ENCODE data around the gene CLPTM1. TPM values are rescaled to one million over a fixed set of nuclear protein-coding genes. Genes with fewer than 3 reads are reported as not detected.
"Not testable (repeated sequence)": the region's sequence is repeated elsewhere in the genome, so short reads cannot be mapped to it uniquely, and the experiment has no call there.

Gene CLPTM1
- total RNA-seq, 1 experiment from 2014 or later: 138 TPM

DNA sequence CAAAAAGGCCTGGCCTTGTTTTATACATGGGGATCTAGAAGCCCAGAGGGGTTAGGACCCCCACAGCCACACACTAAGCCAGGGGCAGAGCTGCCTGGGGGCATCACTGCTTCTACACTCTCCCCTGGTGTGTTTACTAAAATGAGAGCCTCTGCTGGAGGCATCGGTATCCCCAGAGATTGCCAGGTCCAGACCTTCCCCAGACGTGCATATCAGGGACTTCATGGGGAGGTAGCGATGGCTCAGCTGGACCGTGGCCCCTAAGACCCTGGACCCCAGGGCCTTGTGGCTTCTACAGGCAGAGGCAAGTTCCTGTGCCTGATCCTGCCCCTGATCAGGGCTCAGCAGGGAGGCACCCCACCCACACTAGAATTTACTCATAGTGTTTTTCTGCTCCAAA lies 13.5 kb downstream of the CLPTM1 start:
- Histone ChIP-seq H3K36me3 (ENCODE audit: insufficient read depth, low read length, poor library complexity, severe bottlenecking) (peaks cover 18% of the 10 kb centered on the region), H3K4me1 (ENCODE audit: insufficient read depth, low read length, poor library complexity, severe bottlenecking) (no peaks in the 10 kb centered on the region), H3K4me3 (ENCODE audit: low read depth, low read length, poor library complexity, severe bottlenecking) (no peak overlapping the region), H3K9me3 (ENCODE audit: low read depth, low read length, poor library complexity, severe bottlenecking) (no peaks in the 10 kb centered on the region), H3K27ac (ENCODE audit: low read depth, low read length, poor library complexity, severe bottlenecking) (no peak overlapping the region), H3K27me3 (replicated peaks; ENCODE audit: insufficient read depth, low read depth, low read length, poor library complexity) (no peaks in the 10 kb centered on the region)
- no TSS peak for BruUV-seq (replicated peaks)
- DNase-seq (ENCODE audit: low spot score): no peak
- ChIA-PET POLR2A (ENCODE audit: low non-redundant PET) (no interaction called here), CTCF (no interaction called here)
- intact Hi-C loops (cut with micrococcal nuclease; ENCODE audit: unreplicated experiment): no loop called here
- TF ChIP-seq, protein P1, sequence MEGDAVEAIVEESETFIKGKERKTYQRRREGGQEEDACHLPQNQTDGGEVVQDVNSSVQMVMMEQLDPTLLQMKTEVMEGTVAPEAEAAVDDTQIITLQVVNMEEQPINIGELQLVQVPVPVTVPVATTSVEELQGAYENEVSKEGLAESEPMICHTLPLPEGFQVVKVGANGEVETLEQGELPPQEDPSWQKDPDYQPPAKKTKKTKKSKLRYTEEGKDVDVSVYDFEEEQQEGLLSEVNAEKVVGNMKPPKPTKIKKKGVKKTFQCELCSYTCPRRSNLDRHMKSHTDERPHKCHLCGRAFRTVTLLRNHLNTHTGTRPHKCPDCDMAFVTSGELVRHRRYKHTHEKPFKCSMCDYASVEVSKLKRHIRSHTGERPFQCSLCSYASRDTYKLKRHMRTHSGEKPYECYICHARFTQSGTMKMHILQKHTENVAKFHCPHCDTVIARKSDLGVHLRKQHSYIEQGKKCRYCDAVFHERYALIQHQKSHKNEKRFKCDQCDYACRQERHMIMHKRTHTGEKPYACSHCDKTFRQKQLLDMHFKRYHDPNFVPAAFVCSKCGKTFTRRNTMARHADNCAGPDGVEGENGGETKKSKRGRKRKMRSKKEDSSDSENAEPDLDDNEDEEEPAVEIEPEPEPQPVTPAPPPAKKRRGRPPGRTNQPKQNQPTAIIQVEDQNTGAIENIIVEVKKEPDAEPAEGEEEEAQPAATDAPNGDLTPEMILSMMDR (conservative IDR thresholded peaks at IDR 0.05; ENCODE audit: low read depth, low read length): no peak
- no peak for TF ChIP-seq EZH2 (IDR thresholded peaks at IDR 0.05; ENCODE audit: borderline replicate concordance, low read depth, low read length, poor library complexity, severe bottlenecking)

DNA sequence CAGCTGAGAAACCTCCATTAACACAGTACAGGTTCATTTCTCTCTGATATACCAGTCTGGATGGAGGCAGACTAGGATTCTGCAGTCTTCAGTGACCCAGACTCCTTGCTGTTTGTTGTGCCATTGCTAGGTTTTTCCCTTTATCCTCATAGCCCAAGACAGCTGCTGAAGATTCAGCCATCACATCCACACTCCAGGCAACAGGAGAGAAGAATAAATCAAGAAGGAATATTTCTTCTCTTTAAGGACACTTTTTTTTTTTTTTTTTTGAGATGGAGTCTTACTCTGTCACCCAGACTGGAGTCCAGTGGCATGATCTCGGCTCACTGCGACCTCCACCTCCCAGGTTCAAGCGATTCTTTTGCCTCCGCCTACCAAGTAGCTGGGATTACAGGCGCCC lies 14.3 kb downstream of the CLPTM1 start:
- no peak for DNase-seq (ENCODE audit: low spot score)
- Histone ChIP-seq H3K4me1 (ENCODE audit: insufficient read depth, low read length, poor library complexity, severe bottlenecking) (no peaks in the 10 kb centered on the region), H3K36me3 (ENCODE audit: insufficient read depth, low read length, poor library complexity, severe bottlenecking) (peaks cover 24% of the 10 kb centered on the region), H3K9me3 (ENCODE audit: low read depth, low read length, poor library complexity, severe bottlenecking) (no peaks in the 10 kb centered on the region), H3K27me3 (replicated peaks; ENCODE audit: insufficient read depth, low read depth, low read length, poor library complexity) (no peaks in the 10 kb centered on the region), H3K27ac (ENCODE audit: low read depth, low read length, poor library complexity, severe bottlenecking) (no peak overlapping the region), H3K4me3 (ENCODE audit: low read depth, low read length, poor library complexity, severe bottlenecking) (no peak overlapping the region)
- TF ChIP-seq, protein P1 (conservative IDR thresholded peaks at IDR 0.05; ENCODE audit: low read depth, low read length): no peak
- no peak for TF ChIP-seq EZH2 (IDR thresholded peaks at IDR 0.05; ENCODE audit: borderline replicate concordance, low read depth, low read length, poor library complexity, severe bottlenecking)
- ChIA-PET POLR2A (ENCODE audit: low non-redundant PET) (no interaction called here), CTCF (no interaction called here)
- BruUV-seq (replicated peaks): no TSS peak
- intact Hi-C loops (cut with micrococcal nuclease; ENCODE audit: unreplicated experiment): no loop called here

DNA sequence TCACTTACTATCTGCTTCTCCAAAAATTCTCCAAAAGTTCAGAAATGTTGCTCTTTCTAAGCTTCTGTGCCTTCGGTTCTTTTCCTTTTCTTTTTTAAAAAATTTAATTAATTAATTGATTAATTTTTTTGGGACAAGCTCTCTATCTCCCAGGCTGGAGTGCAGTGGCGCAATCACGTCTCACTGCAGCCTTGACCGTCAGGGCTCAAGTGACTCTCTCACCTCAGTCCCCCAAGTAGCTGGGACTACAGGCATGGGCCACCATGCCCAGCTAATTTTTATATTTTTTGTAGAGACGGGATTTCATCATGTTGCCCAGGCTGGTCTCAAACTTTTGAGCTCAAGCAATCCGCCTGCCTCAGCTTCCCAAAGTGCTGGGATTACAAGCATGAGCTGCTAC lies 16.3 kb downstream of the CLPTM1 start:
- peaks cover 42% of the 10 kb centered on the region for H3K36me3 ChIP-seq (ENCODE audit: insufficient read depth, low read length, poor library complexity, severe bottlenecking)
- POLR2A ChIA-PET (ENCODE audit: low non-redundant PET); H3K9me3 ChIP-seq (ENCODE audit: low read depth, low read length, poor library complexity, severe bottlenecking); DNase-seq (ENCODE audit: low spot score); H3K27ac ChIP-seq (ENCODE audit: low read depth, low read length, poor library complexity, severe bottlenecking); H3K27me3 ChIP-seq (replicated peaks; ENCODE audit: insufficient read depth, low read depth, low read length, poor library complexity); H3K4me3 ChIP-seq (ENCODE audit: low read depth, low read length, poor library complexity, severe bottlenecking); intact Hi-C loops (cut with micrococcal nuclease; ENCODE audit: unreplicated experiment); BruUV-seq (replicated peaks); H3K4me1 ChIP-seq (ENCODE audit: insufficient read depth, low read length, poor library complexity, severe bottlenecking): not testable (repeated sequence)
- CTCF ChIA-PET: interaction anchor here (0.6 kb wide), 1 partner anchor 17 kb away, joined by 4 read pairs; no protein-coding TSS in a partner anchor

DNA sequence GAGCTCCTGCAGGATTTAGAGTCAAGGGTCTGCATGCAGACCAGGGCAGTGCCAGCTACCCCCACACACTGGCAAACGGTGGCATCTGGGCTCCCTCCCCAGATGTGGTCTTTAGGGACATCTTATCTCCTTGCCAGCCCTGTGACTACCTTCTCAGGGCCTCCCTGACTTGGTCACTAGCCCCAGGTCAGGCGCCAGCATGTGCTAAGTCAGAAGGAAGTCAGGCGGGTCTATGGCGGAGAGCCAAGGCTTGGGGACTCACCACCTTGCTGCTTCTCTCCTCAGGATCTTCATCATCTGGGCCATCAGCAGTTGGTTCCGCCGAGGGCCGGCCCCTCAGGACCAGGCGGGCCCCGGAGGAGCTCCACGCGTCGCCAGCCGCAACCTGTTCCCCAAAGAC lies 17.6 kb downstream of the CLPTM1 start:
- ChIA-PET CTCF (no interaction called here), POLR2A (ENCODE audit: low non-redundant PET) (no interaction called here)
- no TSS peak for BruUV-seq (replicated peaks)
- TF ChIP-seq, protein P1 (conservative IDR thresholded peaks at IDR 0.05; ENCODE audit: low read depth, low read length): no peak
- no peak for TF ChIP-seq EZH2 (IDR thresholded peaks at IDR 0.05; ENCODE audit: borderline replicate concordance, low read depth, low read length, poor library complexity, severe bottlenecking)
- Histone ChIP-seq H3K9me3 (ENCODE audit: low read depth, low read length, poor library complexity, severe bottlenecking) (no peaks in the 10 kb centered on the region), H3K4me3 (ENCODE audit: low read depth, low read length, poor library complexity, severe bottlenecking) (no peak overlapping the region), H3K36me3 (ENCODE audit: insufficient read depth, low read length, poor library complexity, severe bottlenecking) (peaks cover 53% of the 10 kb centered on the region), H3K27me3 (replicated peaks; ENCODE audit: insufficient read depth, low read depth, low read length, poor library complexity) (no peaks in the 10 kb centered on the region), H3K27ac (ENCODE audit: low read depth, low read length, poor library complexity, severe bottlenecking) (no peak overlapping the region), H3K4me1 (ENCODE audit: insufficient read depth, low read length, poor library complexity, severe bottlenecking) (no peaks in the 10 kb centered on the region)
- no peak for DNase-seq (ENCODE audit: low spot score)
- intact Hi-C loops (cut with micrococcal nuclease; ENCODE audit: unreplicated experiment): no loop called here

Data from A673 (cell line).